GM19238 (cell line): ENCODE measurements around the gene MAP3K3.

Experiments used
- DNase-seq: peaks from one replicate; pipeline ENCODE4 v3.0.0; 2011; ENCODE audit warnings: low spot score; ENCODE audit not compliant: insufficient read length

The MAP3K3 gene

GRCh38 chr17:63622574-63623390 is 565 bp downstream of the MAP3K3 start:
- peak; percentile 67 for DNase-seq

- DNase-seq: no peak
Measured at GRCh38 chr17:63623786-63624530, 1.7 kb downstream of the MAP3K3 start.

GRCh38 chr17:63624531-63624880 is 2.3 kb downstream of the MAP3K3 start:
- DNase-seq: no peak

GRCh38 chr17:63626551-63627180 is 4.4 kb downstream of the MAP3K3 start:
- DNase-seq: no peak

- no peak for DNase-seq
Measured at GRCh38 chr17:63629627-63630026, 7.4 kb downstream of the MAP3K3 start.

GRCh38 chr17:63631062-63631461 is 8.8 kb downstream of the MAP3K3 start:
- no peak for DNase-seq

- no peak for DNase-seq
Measured at GRCh38 chr17:63631626-63632025, 9.4 kb downstream of the MAP3K3 start.

- no peak for DNase-seq
Measured at GRCh38 chr17:63633742-63634141, 11.5 kb downstream of the MAP3K3 start.

GRCh38 chr17:63634163-63634562 is 11.9 kb downstream of the MAP3K3 start:
- DNase-seq: no peak

- no peak for DNase-seq
Measured at GRCh38 chr17:63634816-63635215, 12.6 kb downstream of the MAP3K3 start.

GRCh38 chr17:63635290-63635689 is 13.1 kb downstream of the MAP3K3 start:
- DNase-seq: no peak

- DNase-seq: no peak
Measured at GRCh38 chr17:63635787-63636186, 13.6 kb downstream of the MAP3K3 start.

- no peak for DNase-seq
Measured at GRCh38 chr17:63639125-63639524, 16.9 kb downstream of the MAP3K3 start.

GRCh38 chr17:63640038-63640437 is 17.8 kb downstream of the MAP3K3 start:
- no peak for DNase-seq

GRCh38 chr17:63641692-63642448 is 19.7 kb downstream of the MAP3K3 start:
- DNase-seq: no peak

- no peak for DNase-seq
Measured at GRCh38 chr17:63644846-63645245, 22.6 kb downstream of the MAP3K3 start.

- DNase-seq: no peak
Measured at GRCh38 chr17:63645775-63646487, 23.7 kb downstream of the MAP3K3 start.

- peak; percentile 49 for DNase-seq
Measured at GRCh38 chr17:63646488-63646806, 24.2 kb downstream of the MAP3K3 start.

- DNase-seq: no peak
Measured at GRCh38 chr17:63647065-63647725, 25.0 kb downstream of the MAP3K3 start.

GRCh38 chr17:63647936-63648335 is 25.7 kb downstream of the MAP3K3 start:
- DNase-seq: no peak

GRCh38 chr17:63649813-63650212 is 27.6 kb downstream of the MAP3K3 start:
- no peak for DNase-seq
